CD14-positive monocyte (primary cell): ENCODE measurements around the gene GRM8. TPM values are rescaled to one million over a fixed set of nuclear protein-coding genes. Genes with fewer than 3 reads are reported as not detected.
A peak's percentile ranks its signal among the peaks of the same experiment; 100 is the strongest.

Experiments
- DNase-seq, 3 donors: peaks; one replicate each; pipeline ENCODE4 v3.0.0-alpha.2; 2011 to 2022
- H2AFZ ChIP-seq: 2 replicates; pipeline ENCODE4 v1.6.0; 2012; ENCODE audit warnings: mild to moderate bottlenecking, low read depth, low read length, inconsistent platforms; ENCODE audit not compliant: insufficient read depth, poor library complexity, severe bottlenecking
- H3K27ac ChIP-seq, 2 donors: 1 replicate in 1 of 2; 2 replicates in 1 of 2; pipeline ENCODE4 v1.5.1; 2012 to 2013; ENCODE audit warnings: low read length in 2 of 2, control low read depth in 1 of 2, inconsistent platforms in 1 of 2, low read depth in 1 of 2, mild to moderate bottlenecking in 1 of 2
- H3K27me3 ChIP-seq, 2 donors: one replicate each; pipeline versions ENCODE4 v1.6.0 to v1.6.1; 2011 to 2013; ENCODE audit warnings: low read length in 2 of 2; ENCODE audit not compliant: control insufficient read depth in 2 of 2, insufficient read depth in 2 of 2
- H3K36me3 ChIP-seq, 2 donors: replicated peaks in 1 of 2; 1 replicate in 1 of 2; 2 replicates in 1 of 2; pipeline versions ENCODE4 v1.5.1 to v1.6.1; 2012 to 2013; ENCODE audit warnings: low read length in 2 of 2, control low read depth in 1 of 2, inconsistent platforms in 1 of 2, mild to moderate bottlenecking in 1 of 2; ENCODE audit not compliant: insufficient read depth in 2 of 2, control insufficient read depth in 1 of 2
- H3K4me1 ChIP-seq, 2 donors: 1 replicate in 1 of 2; 2 replicates in 1 of 2; pipeline versions ENCODE4 v1.5.1 to v1.6.1; 2012 to 2013; ENCODE audit warnings: low read length in 2 of 2, control low read depth in 1 of 2, inconsistent platforms in 1 of 2, mild to moderate bottlenecking in 1 of 2, moderate library complexity in 1 of 2; ENCODE audit not compliant: insufficient read depth in 2 of 2, control insufficient read depth in 1 of 2
- H3K4me2 ChIP-seq: replicated peaks from 2 replicates; pipeline ENCODE3; 2012; ENCODE audit warnings: low read length, moderate library complexity, mild to moderate bottlenecking; ENCODE audit not compliant: poor library complexity, severe bottlenecking; ENCODE audit errors: extremely low read depth
- H3K4me3 ChIP-seq, 3 experiments: fragments of 200-600 bp in 1 of 3; sonication (generic) in 1 of 3; replicated peaks in 1 of 3; 1 replicate in 2 of 3; 2 replicates in 1 of 3; pipeline ENCODE4 v1.5.1; 2011 to 2013; ENCODE audit warnings: low read length in 3 of 3, mild to moderate bottlenecking in 3 of 3, control low read depth in 2 of 3, low read depth in 2 of 3, inconsistent platforms in 1 of 3, moderate library complexity in 1 of 3
- H3K79me2 ChIP-seq: 2 replicates; pipeline ENCODE4 v1.6.0; 2012; ENCODE audit warnings: mild to moderate bottlenecking, control low read depth, inconsistent platforms, low read length, moderate library complexity; ENCODE audit not compliant: insufficient read depth
- H3K9ac ChIP-seq: 2 replicates; pipeline ENCODE4 v1.6.0; 2017; ENCODE audit warnings: low read length, mild to moderate bottlenecking; ENCODE audit not compliant: insufficient read depth, poor library complexity, severe bottlenecking
- H3K9me3 ChIP-seq, 2 donors: replicated peaks in 1 of 2; 1 replicate in 1 of 2; 2 replicates in 1 of 2; pipeline versions ENCODE4 v1.5.1 to v1.6.1; 2012 to 2013; ENCODE audit warnings: low read length in 2 of 2, control low read depth in 1 of 2; ENCODE audit not compliant: control insufficient read depth in 1 of 2, insufficient read depth in 1 of 2
- H4K20me1 ChIP-seq: 2 replicates; pipeline ENCODE4 v1.6.0; 2012; ENCODE audit warnings: mild to moderate bottlenecking, low read length, control low read depth, moderate library complexity; ENCODE audit not compliant: insufficient read depth
- H3K27ac Mint-ChIP-seq, 7 donors: one replicate each; pipeline ENCODE4 v1.8.0; 2020; ENCODE audit warnings: mild to moderate bottlenecking in 7 of 7, mixed read lengths in 7 of 7, moderate library complexity in 6 of 7, inconsistent platforms in 2 of 7
- H3K27me3 Mint-ChIP-seq, 3 donors: one replicate each; pipeline ENCODE4 v1.8.0; 2021 to 2022; ENCODE audit warnings: low read depth in 3 of 3, mild to moderate bottlenecking in 3 of 3, mixed read lengths in 3 of 3, moderate library complexity in 3 of 3, inconsistent platforms in 1 of 3
- H3K36me3 Mint-ChIP-seq, 2 donors: one replicate each; pipeline ENCODE4 v1.8.0; 2020; ENCODE audit warnings: mixed read lengths in 2 of 2, inconsistent platforms in 1 of 2, mild to moderate bottlenecking in 1 of 2
- H3K4me1 Mint-ChIP-seq: one replicate; pipeline ENCODE4 v1.8.0; 2020; ENCODE audit warnings: mild to moderate bottlenecking, mixed read lengths
- H3K4me3 Mint-ChIP-seq, 2 donors: one replicate each; pipeline ENCODE4 v1.8.0; 2020; ENCODE audit warnings: mild to moderate bottlenecking in 2 of 2, mixed read lengths in 2 of 2, moderate library complexity in 1 of 2
- H3K9me3 Mint-ChIP-seq, 7 donors: one replicate each; pipeline ENCODE4 v1.8.0; 2020 to 2022; ENCODE audit warnings: mixed read lengths in 7 of 7, mild to moderate bottlenecking in 6 of 7, moderate library complexity in 6 of 7, inconsistent platforms in 2 of 7
- CTCF ChIP-seq: fragments of 200-600 bp; IDR thresholded peaks from one replicate; pipeline ENCODE4 v1.8.0; 2022; ENCODE audit warnings: antibody characterized with exemption, mild to moderate bottlenecking
- intact Hi-C, 2 donors: fragments of 100-400 bp; cut with micrococcal nuclease; formaldehyde crosslinking; loops; one replicate each; pipeline versions ENCODE4 v1.15.0 to v1.15.1; 2023
- polyA plus RNA-seq, 3 donors: library from polyadenylated mRNA; depleted of rRNA in 1 of 3; unstranded in 2 of 3; stranded (reverse) in 1 of 3; fragments of 300-500 nt in 2 of 3; fragments of >200 nt in 1 of 3; fragmentation: Illumina TruSeq in 2 of 3; gene quantifications; 1 replicate in 2 of 3; 2 replicates in 1 of 3; pipeline ENCODE4 v1.2.3, GENCODE V29; 2012 to 2021

Gene GRM8
- polyA plus RNA-seq, 3 donors = not detected

- Histone ChIP-seq H2AFZ (no peak overlapping the region), H3K9me3 (no peaks in the 10 kb centered on the region), H3K79me2 (no peaks in the 10 kb centered on the region), H4K20me1 (no peaks in the 10 kb centered on the region), H3K9ac (no peak overlapping the region), H3K36me3 (no peaks in the 10 kb centered on the region), H3K4me2 (no peak overlapping the region), H3K27ac (no peak overlapping the region), H3K4me3 (no peak overlapping the region), H3K27me3 (no peaks in the 10 kb centered on the region), H3K4me1 (no peaks in the 10 kb centered on the region)
- Mint-ChIP-seq H3K36me3 (no peaks in the 10 kb centered on the region), H3K27ac (peak overlapping the region in 1 of 7 donors; percentile 37), H3K27me3 (peaks cover 0 to 1% (median 0%) of the 10 kb centered on the region in 3 donors), H3K4me3 (no peak overlapping the region), H3K4me1 (no peaks in the 10 kb centered on the region), H3K9me3 (peaks cover 0 to 2% (median 0%) of the 10 kb centered on the region in 7 donors)
- TF ChIP-seq CTCF = no peak
- intact Hi-C loops = no loop called here
- DNase-seq = no peak
These were observed 196.5 kb downstream of the GRM8 start for GRCh38 chr7:127056202-127056601.

GRCh38 chr7:127047521-127047920, 205.2 kb downstream of the GRM8 start:
- H3K79me2 ChIP-seq = no peaks in the 10 kb centered on the region
- no peaks in the 10 kb centered on the region for H4K20me1 ChIP-seq
- intact Hi-C loops = no loop called here
- no peak for TF ChIP-seq CTCF
- H3K9ac ChIP-seq = no peak overlapping the region
- H3K4me1 ChIP-seq = no peaks in the 10 kb centered on the region
- H3K9me3 ChIP-seq = no peaks in the 10 kb centered on the region
- DNase-seq = no peak
- no peaks in the 10 kb centered on the region for H3K36me3 ChIP-seq
- no peaks in the 10 kb centered on the region for H3K27me3 ChIP-seq
- Mint-ChIP-seq H3K4me1 (no peaks in the 10 kb centered on the region), H3K9me3 (peaks cover 0 to 8% (median 0%) of the 10 kb centered on the region in 7 donors), H3K27me3 (peaks cover 0 to 2% (median 0%) of the 10 kb centered on the region in 3 donors), H3K4me3 (no peak overlapping the region), H3K27ac (no peak overlapping the region), H3K36me3 (no peaks in the 10 kb centered on the region)
- H3K4me2 ChIP-seq = no peak overlapping the region
- no peak overlapping the region for H3K27ac ChIP-seq
- H3K4me3 ChIP-seq = no peak overlapping the region
- no peak overlapping the region for H2AFZ ChIP-seq
